Measurements from ENCODE around the gene COL4A3.
"Not testable (repeated sequence)": the region's sequence is repeated elsewhere in the genome, so short reads cannot be mapped to it uniquely, and the experiment has no call there.

Gene COL4A3

GRCh38 chr2:227154986-227155774 lies 9.2 kb upstream of the COL4A3 start:
- in situ Hi-C loops (cut with HindIII; ENCODE audit: low sequenced_read_pairs) = no loop called here

DNA sequence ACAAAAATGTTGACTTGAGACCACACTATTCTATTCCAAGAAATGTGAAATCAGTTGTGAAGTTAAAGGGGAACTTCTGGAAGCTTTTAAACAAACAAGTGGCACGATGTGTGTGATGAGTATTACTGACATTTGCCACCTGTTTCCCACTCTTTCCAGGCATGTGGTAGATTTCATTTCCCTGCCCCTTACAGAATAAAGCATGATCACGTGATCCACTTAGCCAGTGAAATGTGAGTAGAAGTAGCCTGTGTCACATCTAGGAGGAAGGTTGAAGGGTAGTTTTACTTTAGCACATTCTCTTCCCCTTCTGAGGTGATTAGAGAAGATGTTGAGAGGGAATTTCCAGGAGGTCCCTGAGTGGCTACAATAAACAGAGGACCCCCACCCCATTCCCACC lies 4.3 kb upstream of the COL4A3 start:
- in situ Hi-C loops (cut with HindIII; ENCODE audit: low sequenced_read_pairs) = no loop called here

DNA sequence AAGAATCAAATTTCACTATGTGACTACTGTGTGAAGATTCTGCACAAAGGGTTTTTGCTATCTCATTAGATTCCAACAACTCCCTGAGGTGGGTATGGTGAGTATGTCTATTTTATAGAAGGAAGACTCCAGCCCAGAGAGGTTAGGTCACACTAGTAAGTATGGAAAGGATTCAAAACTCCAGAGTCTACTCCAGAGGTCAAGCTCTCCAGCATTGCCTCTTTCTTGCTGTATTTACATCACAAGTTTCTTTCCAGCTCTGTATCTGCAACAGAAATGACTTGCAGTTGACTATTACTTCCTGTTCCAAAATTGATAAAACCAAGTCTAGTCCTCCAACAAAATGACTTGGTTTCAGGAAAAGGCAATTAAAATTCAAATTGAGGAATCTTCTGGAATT lies 2.5 kb upstream of the COL4A3 start:
- in situ Hi-C loops (cut with HindIII; ENCODE audit: low sequenced_read_pairs) = no loop called here

GRCh38 chr2:227163485-227163997 lies 883 bp upstream of the COL4A3 start:
- in situ Hi-C loops (cut with HindIII; ENCODE audit: low sequenced_read_pairs) = no loop called here

GRCh38 chr2:227164763-227165291 lies 403 bp downstream of the COL4A3 start:
- in situ Hi-C loops (cut with HindIII; ENCODE audit: low sequenced_read_pairs) = no loop called here

DNA sequence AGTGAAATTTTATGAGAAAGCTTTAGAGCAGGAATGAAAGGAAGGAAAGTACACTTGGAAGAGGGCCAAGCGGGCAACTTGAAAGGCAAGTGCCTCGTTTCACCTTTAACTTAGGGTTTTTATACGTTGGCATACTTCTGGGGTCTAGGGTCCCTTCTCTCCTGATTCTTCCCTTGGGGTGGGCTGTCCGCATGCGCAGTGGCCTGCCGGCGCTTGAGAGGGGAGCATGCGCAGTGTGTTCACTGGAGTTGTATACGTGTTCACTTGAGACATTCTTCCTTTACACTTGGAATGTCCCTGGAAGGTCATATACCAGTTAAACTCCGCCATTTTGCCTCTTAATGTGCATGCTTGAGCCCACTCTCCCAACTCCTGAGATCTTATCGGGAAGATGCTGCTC lies 7.4 kb downstream of the COL4A3 start:
- in situ Hi-C loops (cut with HindIII; ENCODE audit: low sequenced_read_pairs) = not testable (repeated sequence)

DNA sequence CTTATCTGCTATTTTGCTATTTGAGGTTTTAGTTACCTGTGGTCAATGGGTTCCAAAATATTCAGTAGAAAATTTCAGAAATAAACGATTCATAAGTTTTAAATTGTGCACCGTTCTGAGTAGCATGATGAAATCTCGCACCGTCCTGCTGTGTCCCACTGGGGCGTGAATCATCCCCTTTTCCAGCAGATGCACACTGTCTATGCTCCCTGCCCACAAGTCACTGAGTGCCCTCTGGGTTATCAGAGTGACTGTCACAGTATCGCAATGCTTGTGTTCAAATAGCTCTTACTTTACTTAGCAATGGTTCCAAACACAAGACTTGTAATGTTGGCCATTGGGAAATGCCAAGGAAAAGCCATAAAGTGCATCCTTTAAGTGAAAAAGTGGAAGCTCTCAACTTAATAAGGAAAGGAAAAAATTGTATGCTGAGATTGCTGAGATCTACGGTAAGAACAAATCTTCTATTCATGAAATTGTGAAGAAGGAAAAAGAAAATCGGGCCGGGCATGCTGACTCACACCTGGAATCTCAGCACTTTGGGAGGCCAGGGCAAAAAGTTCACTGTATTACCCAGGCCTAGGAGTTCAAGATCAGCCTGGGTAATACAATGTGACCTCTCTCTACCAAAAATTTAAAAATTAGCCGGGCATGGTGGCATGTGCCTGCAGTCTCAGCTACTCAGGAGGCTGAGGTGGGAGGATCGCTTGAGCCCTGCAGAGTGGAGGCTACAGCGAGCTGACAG lies 13.3 kb downstream of the COL4A3 start:
- in situ Hi-C loops (cut with HindIII; ENCODE audit: low sequenced_read_pairs) = no loop called here

DNA sequence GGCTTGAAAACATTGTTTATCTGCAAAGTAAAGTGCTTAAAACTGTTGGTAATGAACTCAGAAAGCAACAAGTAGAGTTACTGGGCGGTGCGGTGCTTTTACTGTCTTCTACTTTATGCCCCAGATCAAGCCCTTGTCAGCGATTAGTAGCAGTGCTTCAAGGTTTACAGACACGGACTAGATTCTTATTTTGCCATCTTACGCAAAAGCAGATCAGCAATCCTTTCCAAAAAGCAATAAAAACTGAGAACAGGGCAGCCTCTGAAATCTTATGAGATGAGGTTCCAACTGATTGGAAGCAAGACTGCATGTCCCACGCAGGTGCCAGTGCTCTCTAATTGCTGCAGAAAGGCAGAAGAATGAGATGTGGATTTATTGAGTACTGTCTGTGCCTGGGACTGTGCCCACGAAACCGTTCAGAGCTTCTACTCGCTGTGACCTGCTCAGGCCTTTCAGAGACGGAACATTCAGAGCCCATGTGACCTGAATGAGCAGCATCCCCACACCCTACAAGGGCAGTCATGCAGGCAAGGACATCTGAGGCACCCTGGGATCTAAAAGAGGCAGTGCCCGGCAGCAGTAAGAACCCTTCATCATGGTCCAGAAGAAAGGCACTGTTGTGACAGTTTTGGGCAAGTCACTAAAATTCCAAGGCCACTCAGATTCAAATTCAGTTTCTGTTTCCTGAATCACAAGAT lies 15.7 kb downstream of the COL4A3 start:
- in situ Hi-C loops (cut with HindIII; ENCODE audit: low sequenced_read_pairs) = no loop called here

DNA sequence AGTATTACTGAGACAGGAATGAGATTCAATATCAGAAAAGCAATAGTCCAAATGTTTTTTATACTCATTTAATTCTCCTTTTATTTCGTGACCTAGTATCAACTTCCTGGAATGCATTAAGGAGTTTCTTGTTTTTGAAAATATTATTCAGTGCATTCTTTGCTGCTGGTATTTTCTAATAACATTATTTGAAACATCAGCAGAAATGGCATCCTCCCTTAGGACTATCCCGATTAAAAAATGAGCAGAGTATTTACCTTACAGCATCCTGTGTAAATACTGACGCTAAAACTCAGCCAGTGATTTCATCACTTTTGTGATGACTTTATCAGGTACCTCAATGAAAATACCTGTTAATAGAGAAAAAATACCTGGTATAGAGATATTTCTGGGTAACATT lies 16.3 kb downstream of the COL4A3 start:
- in situ Hi-C loops (cut with HindIII; ENCODE audit: low sequenced_read_pairs) = no loop called here

DNA sequence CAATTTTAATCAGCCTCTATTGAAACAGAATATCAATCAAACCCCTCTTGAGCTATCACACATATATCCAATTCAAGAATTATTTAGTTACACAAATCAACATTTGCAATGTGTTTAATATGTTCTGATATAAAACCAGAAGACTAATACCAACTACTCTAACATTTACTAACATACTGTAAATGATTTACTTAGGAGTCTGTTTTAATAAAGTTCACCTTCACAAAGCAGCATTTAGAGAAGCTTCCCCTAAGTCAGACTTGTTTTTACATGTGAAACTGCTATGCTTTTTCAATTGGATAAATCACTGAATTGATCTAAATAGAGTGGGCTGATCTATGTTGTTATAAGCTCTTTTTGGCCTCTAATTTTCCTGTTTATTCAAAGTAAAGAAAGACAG lies 18.3 kb downstream of the COL4A3 start:
- in situ Hi-C loops (cut with HindIII; ENCODE audit: low sequenced_read_pairs) = no loop called here

DNA sequence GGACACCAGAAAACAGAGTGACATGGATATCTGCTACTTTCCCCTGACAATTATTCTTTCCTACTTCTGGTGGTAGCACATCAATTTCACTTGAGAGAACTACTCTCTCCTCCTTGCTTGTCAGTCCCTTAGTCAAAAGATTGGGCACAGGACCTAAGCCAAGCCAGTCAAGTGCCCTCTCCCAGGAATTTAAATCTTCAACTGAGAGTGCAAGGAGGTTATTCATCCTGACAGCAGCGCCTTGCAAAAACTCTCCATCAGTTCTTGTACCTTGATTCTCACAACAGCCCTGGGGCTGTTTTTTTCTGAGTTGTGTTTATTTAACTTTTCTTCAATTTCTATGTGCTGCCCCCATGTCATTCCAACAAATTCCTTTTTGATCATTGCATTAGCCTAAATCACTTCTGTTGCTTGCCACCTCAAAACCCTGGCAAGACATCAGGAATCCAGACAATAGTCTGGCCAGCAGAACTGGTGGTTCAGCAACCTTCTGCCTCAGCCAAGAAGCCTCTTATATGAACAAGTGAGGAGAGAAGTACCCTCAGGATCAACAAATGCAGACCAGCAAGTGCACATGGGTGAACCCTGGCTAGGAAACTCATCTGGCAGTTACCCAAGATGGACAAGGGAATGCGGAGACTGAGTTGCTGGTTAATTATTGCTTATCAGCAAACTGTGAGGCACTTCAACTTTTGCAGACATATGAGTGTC lies 19.4 kb downstream of the COL4A3 start:
- in situ Hi-C loops (cut with HindIII; ENCODE audit: low sequenced_read_pairs) = no loop called here

DNA sequence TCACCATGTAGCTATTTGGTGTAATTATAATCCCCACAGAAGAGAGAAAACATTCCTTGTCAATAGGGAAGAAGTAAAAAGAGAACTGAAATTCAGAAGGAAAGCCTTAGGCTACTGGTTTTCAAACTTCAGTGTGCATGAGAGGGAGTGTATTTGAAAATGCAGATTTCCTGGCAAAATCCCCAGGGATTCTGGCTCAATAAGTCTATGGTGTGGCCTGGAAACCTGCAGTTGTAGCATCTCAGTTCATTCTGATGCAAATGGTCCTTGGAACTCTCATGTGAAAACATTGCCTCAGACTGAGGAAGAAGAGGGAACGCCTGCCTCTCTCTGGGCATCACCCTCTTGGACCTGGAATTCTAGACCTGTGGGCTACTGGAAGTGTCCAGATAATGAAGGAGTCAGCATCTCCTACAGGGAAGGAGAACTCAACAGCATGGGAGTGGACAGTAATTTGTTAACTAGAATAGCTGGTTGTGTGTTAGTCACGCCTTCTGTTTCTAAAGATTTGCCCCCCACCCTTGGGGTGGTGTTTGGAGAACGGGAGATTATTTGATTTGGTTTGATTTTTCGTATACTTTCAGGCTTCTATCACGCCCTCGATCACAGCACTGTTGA lies 21.3 kb downstream of the COL4A3 start:
- in situ Hi-C loops (cut with HindIII; ENCODE audit: low sequenced_read_pairs) = no loop called here

- in situ Hi-C loops (cut with HindIII; ENCODE audit: low sequenced_read_pairs) = no loop called here
These were observed 22.3 kb downstream of the COL4A3 start for GRCh38 chr2:227186751-227187150.

DNA sequence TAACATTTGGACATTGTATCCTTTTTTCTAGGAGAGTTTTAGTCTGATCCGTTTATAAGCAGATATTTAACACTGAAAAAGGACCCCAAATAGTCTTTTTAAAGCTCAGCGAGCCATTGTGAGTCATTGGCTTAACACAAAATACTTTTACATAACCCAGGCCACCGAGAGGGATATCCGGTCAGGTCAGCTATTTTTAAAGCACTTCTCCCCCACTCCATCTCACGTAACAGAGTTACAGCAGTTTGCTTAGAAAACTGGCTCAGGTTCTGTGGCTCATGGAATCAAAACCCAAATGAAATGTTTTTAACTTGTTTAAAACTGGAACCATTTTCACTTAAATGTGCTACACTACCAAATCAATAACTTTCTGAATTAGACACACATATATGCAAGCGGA lies 23.9 kb downstream of the COL4A3 start:
- in situ Hi-C loops (cut with HindIII; ENCODE audit: low sequenced_read_pairs) = no loop called here

DNA sequence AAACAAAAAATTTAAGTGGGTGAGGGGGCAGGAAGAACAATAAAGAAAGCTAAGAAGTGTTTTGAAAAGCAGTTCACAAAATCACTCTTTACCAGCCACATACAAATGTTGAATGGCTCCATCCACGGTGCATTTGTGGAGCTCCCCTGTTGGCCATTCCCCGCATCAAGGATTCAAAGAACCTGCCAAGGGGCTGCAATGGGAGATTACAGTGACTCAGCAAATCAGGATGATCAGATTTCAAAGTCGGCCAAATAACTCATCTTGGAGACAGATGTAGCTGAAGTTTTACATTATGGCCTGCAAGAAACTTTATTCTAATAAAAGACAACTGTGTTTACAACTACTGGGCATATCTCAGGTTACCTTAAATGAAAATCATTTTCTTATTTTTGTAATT lies 26.9 kb downstream of the COL4A3 start:
- in situ Hi-C loops (cut with HindIII; ENCODE audit: low sequenced_read_pairs) = no loop called here

GRCh38 chr2:227192491-227192890 lies 28.1 kb downstream of the COL4A3 start:
- in situ Hi-C loops (cut with HindIII; ENCODE audit: low sequenced_read_pairs) = no loop called here

- in situ Hi-C loops (cut with HindIII; ENCODE audit: low sequenced_read_pairs) = no loop called here
These were observed 29.8 kb downstream of the COL4A3 start for GRCh38 chr2:227194219-227194618.

- in situ Hi-C loops (cut with HindIII; ENCODE audit: low sequenced_read_pairs) = no loop called here
These were observed 34.4 kb downstream of the COL4A3 start for GRCh38 chr2:227198866-227199265.

DNA sequence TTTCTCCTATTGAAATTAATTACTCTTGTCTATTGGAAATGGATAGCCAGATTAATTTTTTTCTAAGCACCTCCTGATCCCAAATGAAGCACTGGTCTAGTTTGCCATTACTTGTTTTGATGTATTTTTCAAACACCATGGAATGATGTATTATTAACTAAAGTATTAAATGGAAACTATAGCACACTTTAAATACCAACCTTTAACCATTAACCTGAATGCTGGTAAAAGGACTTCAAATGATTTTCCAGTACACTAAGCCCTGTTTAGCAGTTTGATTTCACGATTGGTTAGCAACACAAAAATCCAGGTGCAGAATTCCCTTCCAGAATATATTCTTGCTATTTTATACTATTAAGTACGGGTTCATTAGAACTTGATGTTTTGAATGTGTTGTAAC lies 37.3 kb downstream of the COL4A3 start:
- in situ Hi-C loops (cut with HindIII; ENCODE audit: low sequenced_read_pairs) = no loop called here

DNA sequence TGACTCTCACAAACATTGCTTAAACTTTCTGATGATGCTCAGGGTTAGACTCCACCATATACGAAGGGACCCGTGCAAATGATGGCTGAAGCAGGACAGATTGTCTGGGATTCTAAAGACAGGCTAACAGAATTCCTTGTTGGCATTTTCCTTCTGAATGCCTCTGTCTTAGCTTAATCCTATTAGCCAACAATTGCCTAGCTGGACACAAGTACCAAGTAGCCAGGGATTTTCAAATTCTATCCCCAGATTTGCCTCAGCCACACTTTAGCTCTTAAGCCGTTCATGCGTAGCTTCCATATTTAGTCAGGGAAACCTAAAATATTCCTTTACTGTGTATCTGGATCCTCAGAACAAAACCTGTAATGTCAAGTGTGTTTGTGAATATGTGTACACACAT lies 40.0 kb downstream of the COL4A3 start:
- in situ Hi-C loops (cut with HindIII; ENCODE audit: low sequenced_read_pairs) = no loop called here
